ENCODE measurements around the gene TEX2. TPM values are rescaled to one million over a fixed set of nuclear protein-coding genes. Genes with fewer than 3 reads are reported as not detected.
"Not testable (repeated sequence)": the region's sequence is repeated elsewhere in the genome, so short reads cannot be mapped to it uniquely, and the experiment has no call there.

The TEX2 gene
- total and polyA plus RNA-seq, 5 donors: 21.4 to 56.8 (median 43.8) TPM

GRCh38 chr17:64179024-64179423, 84.0 kb downstream of the TEX2 start:
- H3K27me3 ChIP-seq (ENCODE audit: control insufficient read depth, insufficient read depth); H3K4me3 ChIP-seq (ENCODE audit: low read length); ATAC-seq; intact Hi-C loops (cut with DNase I); DNase-seq; H3K27ac ChIP-seq (ENCODE audit: low read length); H3K4me1 ChIP-seq (ENCODE audit: control insufficient read depth, insufficient read depth, low read length); H3K9me3 ChIP-seq (ENCODE audit: control insufficient read depth, low read length): not testable (repeated sequence)
- WGBS: 46% methylated on average over 4 of the region's 4 CpGs

- H3K4me1 ChIP-seq (ENCODE audit: control insufficient read depth, insufficient read depth, low read length): peaks cover 8% of the 10 kb centered on the region
- ATAC-seq: no peak
- H3K4me3 ChIP-seq (ENCODE audit: low read length): no peak overlapping the region
- H3K9me3 ChIP-seq (ENCODE audit: control insufficient read depth, low read length): no peaks in the 10 kb centered on the region
- WGBS: 70% methylated on average over 9 of the region's 9 CpGs
- H3K27me3 ChIP-seq (ENCODE audit: control insufficient read depth, insufficient read depth): no peaks in the 10 kb centered on the region
- no peak overlapping the region for H3K27ac ChIP-seq (ENCODE audit: low read length)
- no peak for DNase-seq
- intact Hi-C loops (cut with DNase I): no loop called here
Observed at GRCh38 chr17:64178011-64178825, 84.8 kb downstream of the TEX2 start.

GRCh38 chr17:64177311-64178010, 85.6 kb downstream of the TEX2 start:
- peaks cover 8% of the 10 kb centered on the region for H3K4me1 ChIP-seq (ENCODE audit: control insufficient read depth, insufficient read depth, low read length)
- no peak for DNase-seq
- intact Hi-C loops (cut with DNase I): no loop called here

GRCh38 chr17:64176556-64176955, 86.5 kb downstream of the TEX2 start:
- DNase-seq (no peak), ATAC-seq (peak; percentile 73 to 74)
- intact Hi-C loops (cut with DNase I): no loop called here
- Histone ChIP-seq H3K9me3 (ENCODE audit: control insufficient read depth, low read length) (no peaks in the 10 kb centered on the region), H3K27ac (ENCODE audit: low read length) (no peak overlapping the region), H3K27me3 (ENCODE audit: control insufficient read depth, insufficient read depth) (no peaks in the 10 kb centered on the region), H3K4me3 (ENCODE audit: low read length) (no peak overlapping the region), H3K4me1 (ENCODE audit: control insufficient read depth, insufficient read depth, low read length) (peaks cover 8% of the 10 kb centered on the region)

More at GRCh38 chr17:64177311-64178010, 85.6 kb downstream of the TEX2 start:
- Histone ChIP-seq H3K27me3 (ENCODE audit: control insufficient read depth, insufficient read depth) (no peaks in the 10 kb centered on the region), H3K27ac (ENCODE audit: low read length) (no peak overlapping the region), H3K4me3 (ENCODE audit: low read length) (no peak overlapping the region), H3K9me3 (ENCODE audit: control insufficient read depth, low read length) (no peaks in the 10 kb centered on the region)
- WGBS: 83% methylated on average over 7 of the region's 7 CpGs
- no peak for ATAC-seq

GRCh38 chr17:64174686-64175456, 88.2 kb downstream of the TEX2 start:
- Histone ChIP-seq H3K9me3 (ENCODE audit: control insufficient read depth, low read length) (no peaks in the 10 kb centered on the region), H3K27me3 (ENCODE audit: control insufficient read depth, insufficient read depth) (no peaks in the 10 kb centered on the region), H3K27ac (ENCODE audit: low read length) (peak overlapping the region; percentile 55), H3K4me3 (ENCODE audit: low read length) (no peak overlapping the region), H3K4me1 (ENCODE audit: control insufficient read depth, insufficient read depth, low read length) (peaks cover 8% of the 10 kb centered on the region)
- intact Hi-C loops (cut with DNase I): no loop called here
- DNase-seq (no peak), ATAC-seq (peak; percentile 49 to 65)
- 81% methylated on average over 7 of the region's 7 CpGs for WGBS

- Histone ChIP-seq H3K27me3 (ENCODE audit: control insufficient read depth, insufficient read depth) (no peaks in the 10 kb centered on the region), H3K27ac (ENCODE audit: low read length) (no peak overlapping the region), H3K4me1 (ENCODE audit: control insufficient read depth, insufficient read depth, low read length) (peaks cover 8% of the 10 kb centered on the region), H3K4me3 (ENCODE audit: low read length) (no peak overlapping the region), H3K9me3 (ENCODE audit: control insufficient read depth, low read length) (no peaks in the 10 kb centered on the region)
- intact Hi-C loops (cut with DNase I): no loop called here
- no peak for ATAC-seq
- WGBS: 87% methylated on average over 3 of the region's 3 CpGs
- DNase-seq: no peak
Observed at GRCh38 chr17:64173646-64174045, 89.4 kb downstream of the TEX2 start.

GRCh38 chr17:64172510-64172909, 90.5 kb downstream of the TEX2 start:
- H3K27me3 ChIP-seq (ENCODE audit: control insufficient read depth, insufficient read depth): no peaks in the 10 kb centered on the region
- ATAC-seq: no peak
- H3K4me3 ChIP-seq (ENCODE audit: low read length): no peak overlapping the region
- H3K9me3 ChIP-seq (ENCODE audit: control insufficient read depth, low read length): no peaks in the 10 kb centered on the region
- peaks cover 8% of the 10 kb centered on the region for H3K4me1 ChIP-seq (ENCODE audit: control insufficient read depth, insufficient read depth, low read length)
- WGBS: 62% methylated on average over 3 of the region's 3 CpGs
- intact Hi-C loops (cut with DNase I): no loop called here
- no peak for DNase-seq
- no peak overlapping the region for H3K27ac ChIP-seq (ENCODE audit: low read length)

GRCh38 chr17:64171041-64171440, 92.0 kb downstream of the TEX2 start:
- ATAC-seq (peak in 1 of 2 donors; percentile 13), DNase-seq (no peak)
- Histone ChIP-seq H3K4me1 (ENCODE audit: control insufficient read depth, insufficient read depth, low read length) (peaks cover 8% of the 10 kb centered on the region), H3K4me3 (ENCODE audit: low read length) (no peak overlapping the region), H3K9me3 (ENCODE audit: control insufficient read depth, low read length) (no peaks in the 10 kb centered on the region), H3K27ac (ENCODE audit: low read length) (peak overlapping the region; percentile 3), H3K27me3 (ENCODE audit: control insufficient read depth, insufficient read depth) (no peaks in the 10 kb centered on the region)
- 82% methylated on average over 8 of the region's 8 CpGs for WGBS
- intact Hi-C loops (cut with DNase I): no loop called here

GRCh38 chr17:64170286-64170685, 92.8 kb downstream of the TEX2 start:
- Histone ChIP-seq H3K27me3 (ENCODE audit: control insufficient read depth, insufficient read depth) (no peaks in the 10 kb centered on the region), H3K9me3 (ENCODE audit: control insufficient read depth, low read length) (no peaks in the 10 kb centered on the region), H3K27ac (ENCODE audit: low read length) (no peak overlapping the region), H3K4me1 (ENCODE audit: control insufficient read depth, insufficient read depth, low read length) (peaks cover 2% of the 10 kb centered on the region), H3K4me3 (ENCODE audit: low read length) (no peak overlapping the region)
- DNase-seq (no peak), ATAC-seq (no peak)
- WGBS: 93% methylated on average over 4 of the region's 4 CpGs
- intact Hi-C loops (cut with DNase I): no loop called here

GRCh38 chr17:64167666-64168065, 95.4 kb downstream of the TEX2 start:
- intact Hi-C loops (cut with DNase I); H3K9me3 ChIP-seq (ENCODE audit: control insufficient read depth, low read length); ATAC-seq; H3K27ac ChIP-seq (ENCODE audit: low read length); DNase-seq; H3K27me3 ChIP-seq (ENCODE audit: control insufficient read depth, insufficient read depth); H3K4me3 ChIP-seq (ENCODE audit: low read length); H3K4me1 ChIP-seq (ENCODE audit: control insufficient read depth, insufficient read depth, low read length): not testable (repeated sequence)
- 93% methylated on average over 3 of the region's 3 CpGs for WGBS

GRCh38 chr17:64166876-64167275, 96.2 kb downstream of the TEX2 start:
- H3K4me3 ChIP-seq (ENCODE audit: low read length): no peak overlapping the region
- no peaks in the 10 kb centered on the region for H3K4me1 ChIP-seq (ENCODE audit: control insufficient read depth, insufficient read depth, low read length)
- H3K27ac ChIP-seq (ENCODE audit: low read length): no peak overlapping the region
- H3K27me3 ChIP-seq (ENCODE audit: control insufficient read depth, insufficient read depth): no peaks in the 10 kb centered on the region
- no peaks in the 10 kb centered on the region for H3K9me3 ChIP-seq (ENCODE audit: control insufficient read depth, low read length)
- 93% methylated on average over 3 of the region's 3 CpGs for WGBS
- no peak for ATAC-seq
- no peak for DNase-seq
- intact Hi-C loops (cut with DNase I): no loop called here

Data from right cardiac atrium (tissue), 5 donors.